CD14-positive monocyte (primary cell): ENCODE results near the gene PIK3AP1. TPM values are rescaled to one million over a fixed set of nuclear protein-coding genes. Genes with fewer than 3 reads are reported as not detected.

ENCODE experiments used
- DNase-seq, 3 donors: peaks; one replicate each; pipeline ENCODE4 v3.0.0-alpha.2; 2011 to 2022
- H2AFZ ChIP-seq: 2 replicates; pipeline ENCODE4 v1.6.0; 2012; ENCODE audit warnings: mild to moderate bottlenecking, low read depth, low read length, inconsistent platforms; ENCODE audit not compliant: insufficient read depth, poor library complexity, severe bottlenecking
- H3K27ac ChIP-seq, 2 donors: 1 replicate in 1 of 2; 2 replicates in 1 of 2; pipeline ENCODE4 v1.5.1; 2012 to 2013; ENCODE audit warnings: low read length in 2 of 2, control low read depth in 1 of 2, inconsistent platforms in 1 of 2, low read depth in 1 of 2, mild to moderate bottlenecking in 1 of 2
- H3K27me3 ChIP-seq, 2 donors: one replicate each; pipeline versions ENCODE4 v1.6.0 to v1.6.1; 2011 to 2013; ENCODE audit warnings: low read length in 2 of 2; ENCODE audit not compliant: control insufficient read depth in 2 of 2, insufficient read depth in 2 of 2
- H3K36me3 ChIP-seq, 2 donors: replicated peaks in 1 of 2; 1 replicate in 1 of 2; 2 replicates in 1 of 2; pipeline versions ENCODE4 v1.5.1 to v1.6.1; 2012 to 2013; ENCODE audit warnings: low read length in 2 of 2, control low read depth in 1 of 2, inconsistent platforms in 1 of 2, mild to moderate bottlenecking in 1 of 2; ENCODE audit not compliant: insufficient read depth in 2 of 2, control insufficient read depth in 1 of 2
- H3K4me1 ChIP-seq, 2 donors: 1 replicate in 1 of 2; 2 replicates in 1 of 2; pipeline versions ENCODE4 v1.5.1 to v1.6.1; 2012 to 2013; ENCODE audit warnings: low read length in 2 of 2, control low read depth in 1 of 2, inconsistent platforms in 1 of 2, mild to moderate bottlenecking in 1 of 2, moderate library complexity in 1 of 2; ENCODE audit not compliant: insufficient read depth in 2 of 2, control insufficient read depth in 1 of 2
- H3K4me2 ChIP-seq: replicated peaks from 2 replicates; pipeline ENCODE3; 2012; ENCODE audit warnings: low read length, moderate library complexity, mild to moderate bottlenecking; ENCODE audit not compliant: poor library complexity, severe bottlenecking; ENCODE audit errors: extremely low read depth
- H3K4me3 ChIP-seq, 3 experiments: fragments of 200-600 bp in 1 of 3; sonication (generic) in 1 of 3; replicated peaks in 1 of 3; 1 replicate in 2 of 3; 2 replicates in 1 of 3; pipeline ENCODE4 v1.5.1; 2011 to 2013; ENCODE audit warnings: low read length in 3 of 3, mild to moderate bottlenecking in 3 of 3, control low read depth in 2 of 3, low read depth in 2 of 3, inconsistent platforms in 1 of 3, moderate library complexity in 1 of 3
- H3K79me2 ChIP-seq: 2 replicates; pipeline ENCODE4 v1.6.0; 2012; ENCODE audit warnings: mild to moderate bottlenecking, control low read depth, inconsistent platforms, low read length, moderate library complexity; ENCODE audit not compliant: insufficient read depth
- H3K9ac ChIP-seq: 2 replicates; pipeline ENCODE4 v1.6.0; 2017; ENCODE audit warnings: low read length, mild to moderate bottlenecking; ENCODE audit not compliant: insufficient read depth, poor library complexity, severe bottlenecking
- H3K9me3 ChIP-seq, 2 donors: replicated peaks in 1 of 2; 1 replicate in 1 of 2; 2 replicates in 1 of 2; pipeline versions ENCODE4 v1.5.1 to v1.6.1; 2012 to 2013; ENCODE audit warnings: low read length in 2 of 2, control low read depth in 1 of 2; ENCODE audit not compliant: control insufficient read depth in 1 of 2, insufficient read depth in 1 of 2
- H4K20me1 ChIP-seq: 2 replicates; pipeline ENCODE4 v1.6.0; 2012; ENCODE audit warnings: mild to moderate bottlenecking, low read length, control low read depth, moderate library complexity; ENCODE audit not compliant: insufficient read depth
- H3K27ac Mint-ChIP-seq, 7 donors: one replicate each; pipeline ENCODE4 v1.8.0; 2020; ENCODE audit warnings: mild to moderate bottlenecking in 7 of 7, mixed read lengths in 7 of 7, moderate library complexity in 6 of 7, inconsistent platforms in 2 of 7
- H3K27me3 Mint-ChIP-seq, 3 donors: one replicate each; pipeline ENCODE4 v1.8.0; 2021 to 2022; ENCODE audit warnings: low read depth in 3 of 3, mild to moderate bottlenecking in 3 of 3, mixed read lengths in 3 of 3, moderate library complexity in 3 of 3, inconsistent platforms in 1 of 3
- H3K36me3 Mint-ChIP-seq, 2 donors: one replicate each; pipeline ENCODE4 v1.8.0; 2020; ENCODE audit warnings: mixed read lengths in 2 of 2, inconsistent platforms in 1 of 2, mild to moderate bottlenecking in 1 of 2
- H3K4me1 Mint-ChIP-seq: one replicate; pipeline ENCODE4 v1.8.0; 2020; ENCODE audit warnings: mild to moderate bottlenecking, mixed read lengths
- H3K4me3 Mint-ChIP-seq, 2 donors: one replicate each; pipeline ENCODE4 v1.8.0; 2020; ENCODE audit warnings: mild to moderate bottlenecking in 2 of 2, mixed read lengths in 2 of 2, moderate library complexity in 1 of 2
- H3K9me3 Mint-ChIP-seq, 7 donors: one replicate each; pipeline ENCODE4 v1.8.0; 2020 to 2022; ENCODE audit warnings: mixed read lengths in 7 of 7, mild to moderate bottlenecking in 6 of 7, moderate library complexity in 6 of 7, inconsistent platforms in 2 of 7
- WGBS: methylation state at CpG from one replicate; pipeline ENCODE4 v1.1.5; 2013; ENCODE audit warnings: missing lambda C conversion rate; ENCODE audit not compliant: insufficient coverage; 5-methylcytosine and 5-hydroxymethylcytosine counted together
- intact Hi-C, 2 donors: fragments of 100-400 bp; cut with micrococcal nuclease; formaldehyde crosslinking; loops; one replicate each; pipeline versions ENCODE4 v1.15.0 to v1.15.1; 2023
- polyA plus RNA-seq, 3 donors: library from polyadenylated mRNA; depleted of rRNA in 1 of 3; unstranded in 2 of 3; stranded (reverse) in 1 of 3; fragments of 300-500 nt in 2 of 3; fragments of >200 nt in 1 of 3; fragmentation: Illumina TruSeq in 2 of 3; gene quantifications; 1 replicate in 2 of 3; 2 replicates in 1 of 3; pipeline ENCODE4 v1.2.3, GENCODE V29; 2012 to 2021
- TF ChIP-seq, protein P1 (sequence below): fragments of 200-600 bp; IDR thresholded peaks from one replicate; pipeline ENCODE4 v1.8.0; 2022; ENCODE audit warnings: antibody characterized with exemption, mild to moderate bottlenecking

Gene PIK3AP1
- polyA plus RNA-seq, 3 donors = 95.5 to 157 (median 112) TPM

DNA sequence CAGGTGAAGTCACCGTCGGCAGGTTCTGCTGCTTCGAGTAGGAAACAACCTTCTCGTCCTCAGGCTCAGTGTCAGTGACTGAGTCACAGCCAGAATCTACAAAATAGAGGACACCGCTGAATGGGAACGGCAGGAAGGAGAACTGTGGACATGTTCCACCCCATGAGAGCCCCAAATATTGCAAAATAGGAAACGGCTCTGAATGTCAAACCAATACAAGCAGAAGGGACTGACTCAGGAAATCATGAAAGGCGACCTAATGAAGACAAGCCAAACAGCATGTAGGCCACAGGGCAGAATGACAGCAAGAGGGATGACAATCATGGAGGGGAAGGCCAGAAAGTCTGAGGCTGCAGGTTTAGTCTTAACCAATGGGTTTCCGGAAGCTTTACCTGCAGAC, 63.5 kb downstream of the PIK3AP1 start:
- peak overlapping the region; percentile 93 to 98 (median 96) for H3K27ac Mint-ChIP-seq
- H3K4me1 Mint-ChIP-seq = peaks cover 91% of the 10 kb centered on the region

GRCh38 chr10:96656198-96656577, 64.1 kb downstream of the PIK3AP1 start:
- H3K4me3 ChIP-seq = peak overlapping the region; percentile 14 to 63 (median 21)
- peaks cover 92% of the 10 kb centered on the region for H3K4me1 Mint-ChIP-seq
- peak overlapping the region; percentile 63 for H3K4me2 ChIP-seq
- H3K36me3 ChIP-seq = peaks cover 7 to 16% of the 10 kb centered on the region in 2 donors
- peak overlapping the region; percentile 34 for H3K9ac ChIP-seq
- no peaks in the 10 kb centered on the region for H3K9me3 ChIP-seq
- H3K79me2 ChIP-seq = peaks cover 95% of the 10 kb centered on the region
- H3K36me3 Mint-ChIP-seq = peaks cover 30 to 51% of the 10 kb centered on the region in 2 donors
- intact Hi-C loops = loop anchor here in 1 of 2 donors (5.0 kb wide), 1 partner anchor 36 kb away; no protein-coding TSS in a partner anchor
- H3K27ac Mint-ChIP-seq = peak overlapping the region; percentile 93 to 98 (median 96)
- no peak overlapping the region for H2AFZ ChIP-seq
- peaks cover 0 to 4% (median 2%) of the 10 kb centered on the region in 3 donors for H3K27me3 Mint-ChIP-seq
- peak in 2 of 3 donors; percentile 52 to 56 for DNase-seq
- no peaks in the 10 kb centered on the region for H3K27me3 ChIP-seq
- 0% methylated on average over 2 of the region's 3 CpGs for WGBS
- H3K27ac ChIP-seq = peak overlapping the region; percentile 77 to 85
- H3K4me1 ChIP-seq = peaks cover 96 to 98% of the 10 kb centered on the region in 2 donors
- H3K9me3 Mint-ChIP-seq = peaks cover 0 to 5% (median 0%) of the 10 kb centered on the region in 7 donors
- TF ChIP-seq, protein P1, sequence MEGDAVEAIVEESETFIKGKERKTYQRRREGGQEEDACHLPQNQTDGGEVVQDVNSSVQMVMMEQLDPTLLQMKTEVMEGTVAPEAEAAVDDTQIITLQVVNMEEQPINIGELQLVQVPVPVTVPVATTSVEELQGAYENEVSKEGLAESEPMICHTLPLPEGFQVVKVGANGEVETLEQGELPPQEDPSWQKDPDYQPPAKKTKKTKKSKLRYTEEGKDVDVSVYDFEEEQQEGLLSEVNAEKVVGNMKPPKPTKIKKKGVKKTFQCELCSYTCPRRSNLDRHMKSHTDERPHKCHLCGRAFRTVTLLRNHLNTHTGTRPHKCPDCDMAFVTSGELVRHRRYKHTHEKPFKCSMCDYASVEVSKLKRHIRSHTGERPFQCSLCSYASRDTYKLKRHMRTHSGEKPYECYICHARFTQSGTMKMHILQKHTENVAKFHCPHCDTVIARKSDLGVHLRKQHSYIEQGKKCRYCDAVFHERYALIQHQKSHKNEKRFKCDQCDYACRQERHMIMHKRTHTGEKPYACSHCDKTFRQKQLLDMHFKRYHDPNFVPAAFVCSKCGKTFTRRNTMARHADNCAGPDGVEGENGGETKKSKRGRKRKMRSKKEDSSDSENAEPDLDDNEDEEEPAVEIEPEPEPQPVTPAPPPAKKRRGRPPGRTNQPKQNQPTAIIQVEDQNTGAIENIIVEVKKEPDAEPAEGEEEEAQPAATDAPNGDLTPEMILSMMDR = no peak
- peaks cover 43% of the 10 kb centered on the region for H4K20me1 ChIP-seq
- peak overlapping the region; percentile 74 to 87 for H3K4me3 Mint-ChIP-seq

More for the DNA sequence above, 63.5 kb downstream of the PIK3AP1 start:
- Histone ChIP-seq H2AFZ (no peak overlapping the region), H3K36me3 (peaks cover 2 to 12% of the 10 kb centered on the region in 2 donors), H3K27ac (peak overlapping the region; percentile 77 to 85), H3K4me3 (peak overlapping the region; percentile 14 to 63 (median 21)), H3K4me1 (peaks cover 95 to 97% of the 10 kb centered on the region in 2 donors), H3K4me2 (peak overlapping the region; percentile 63), H4K20me1 (peaks cover 47% of the 10 kb centered on the region), H3K9me3 (no peaks in the 10 kb centered on the region), H3K9ac (peak overlapping the region; percentile 34), H3K27me3 (no peaks in the 10 kb centered on the region), H3K79me2 (peaks cover 95% of the 10 kb centered on the region)
- Mint-ChIP-seq H3K4me3 (peak overlapping the region; percentile 74 to 87), H3K9me3 (peaks cover 0 to 5% (median 0%) of the 10 kb centered on the region in 7 donors), H3K27me3 (peaks cover 0 to 4% (median 2%) of the 10 kb centered on the region in 3 donors), H3K36me3 (peaks cover 24 to 48% of the 10 kb centered on the region in 2 donors)
- TF ChIP-seq, protein P1 = no peak
- DNase-seq = peak; percentile 81 to 95 (median 90)
- 6% methylated on average over 9 of the region's 9 CpGs for WGBS
- intact Hi-C loops = loop anchor here in 1 of 2 donors (1.0 to 5.0 kb wide), 2 partner anchors 16 to 35 kb away; no protein-coding TSS in a partner anchor
